Measurements from ENCODE around the gene KIF3C.

DNA sequence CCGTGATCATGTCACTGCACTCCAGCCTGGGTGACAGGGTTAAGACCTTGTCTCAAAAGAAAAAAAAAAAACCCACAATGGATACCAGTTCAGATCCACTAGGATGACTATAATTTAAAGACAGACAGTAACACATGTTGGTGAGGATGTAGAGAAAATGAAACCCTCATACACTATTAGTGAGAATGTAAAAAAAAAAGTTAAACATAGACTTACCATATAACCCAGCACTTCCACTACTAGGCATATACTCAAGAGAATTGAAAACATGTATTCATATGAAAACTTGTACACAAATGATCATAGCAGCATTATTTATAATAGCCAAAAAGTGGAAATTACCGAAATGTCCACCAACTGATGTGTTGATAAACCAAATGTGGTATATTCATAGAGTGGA is 48.7 kb downstream of the KIF3C start:
- TF ChIP-seq, protein P1, sequence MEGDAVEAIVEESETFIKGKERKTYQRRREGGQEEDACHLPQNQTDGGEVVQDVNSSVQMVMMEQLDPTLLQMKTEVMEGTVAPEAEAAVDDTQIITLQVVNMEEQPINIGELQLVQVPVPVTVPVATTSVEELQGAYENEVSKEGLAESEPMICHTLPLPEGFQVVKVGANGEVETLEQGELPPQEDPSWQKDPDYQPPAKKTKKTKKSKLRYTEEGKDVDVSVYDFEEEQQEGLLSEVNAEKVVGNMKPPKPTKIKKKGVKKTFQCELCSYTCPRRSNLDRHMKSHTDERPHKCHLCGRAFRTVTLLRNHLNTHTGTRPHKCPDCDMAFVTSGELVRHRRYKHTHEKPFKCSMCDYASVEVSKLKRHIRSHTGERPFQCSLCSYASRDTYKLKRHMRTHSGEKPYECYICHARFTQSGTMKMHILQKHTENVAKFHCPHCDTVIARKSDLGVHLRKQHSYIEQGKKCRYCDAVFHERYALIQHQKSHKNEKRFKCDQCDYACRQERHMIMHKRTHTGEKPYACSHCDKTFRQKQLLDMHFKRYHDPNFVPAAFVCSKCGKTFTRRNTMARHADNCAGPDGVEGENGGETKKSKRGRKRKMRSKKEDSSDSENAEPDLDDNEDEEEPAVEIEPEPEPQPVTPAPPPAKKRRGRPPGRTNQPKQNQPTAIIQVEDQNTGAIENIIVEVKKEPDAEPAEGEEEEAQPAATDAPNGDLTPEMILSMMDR (IDR thresholded peaks at IDR 0.05) = no peak
- TF ChIP-seq, protein P2, sequence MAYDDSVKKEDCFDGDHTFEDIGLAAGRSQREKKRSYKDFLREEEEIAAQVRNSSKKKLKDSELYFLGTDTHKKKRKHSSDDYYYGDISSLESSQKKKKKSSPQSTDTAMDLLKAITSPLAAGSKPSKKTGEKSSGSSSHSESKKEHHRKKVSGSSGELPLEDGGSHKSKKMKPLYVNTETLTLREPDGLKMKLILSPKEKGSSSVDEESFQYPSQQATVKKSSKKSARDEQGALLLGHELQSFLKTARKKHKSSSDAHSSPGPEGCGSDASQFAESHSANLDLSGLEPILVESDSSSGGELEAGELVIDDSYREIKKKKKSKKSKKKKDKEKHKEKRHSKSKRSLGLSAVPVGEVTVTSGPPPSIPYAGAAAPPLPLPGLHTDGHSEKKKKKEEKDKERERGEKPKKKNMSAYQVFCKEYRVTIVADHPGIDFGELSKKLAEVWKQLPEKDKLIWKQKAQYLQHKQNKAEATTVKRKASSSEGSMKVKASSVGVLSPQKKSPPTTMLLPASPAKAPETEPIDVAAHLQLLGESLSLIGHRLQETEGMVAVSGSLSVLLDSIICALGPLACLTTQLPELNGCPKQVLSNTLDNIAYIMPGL (CRISPR knock-in tag; IDR thresholded peaks at IDR 0.05; ENCODE audit: borderline replicate concordance) = no peak
- TF ChIP-seq PHF8 (IDR thresholded peaks at IDR 0.05; ENCODE audit: borderline replicate concordance, low read depth) (no peak), CHD4 (IDR thresholded peaks at IDR 0.05; ENCODE audit: borderline replicate concordance) (no peak), MYC (IDR thresholded peaks at IDR 0.05; ENCODE audit: borderline replicate concordance, low read length) (no peak), POLR2A (IDR thresholded peaks at IDR 0.05; ENCODE audit: low read length) (no peak), SMC3 (IDR thresholded peaks at IDR 0.05) (no peak), TP53 (CRISPR knock-in tag; IDR thresholded peaks at IDR 0.05) (no peak), JUN (IDR thresholded peaks at IDR 0.05) (no peak), KDM1A (IDR thresholded peaks at IDR 0.05; ENCODE audit: low read depth) (no peak), CEBPB (IDR thresholded peaks at IDR 0.05) (no peak), CHD2 (IDR thresholded peaks at IDR 0.05; ENCODE audit: low read length, partially characterized antibody) (no peak), EP300 (IDR thresholded peaks at IDR 0.05) (no peak), KDM5A (IDR thresholded peaks at IDR 0.05) (no peak)

Data from A549 (cell line).